NCI-H1092 treated with DMSO at 0.1 percent for 48 hours (cell line): ENCODE data around the gene GEMIN5.
A peak's percentile ranks its signal among the peaks of the same experiment; 100 is the strongest.
"Not testable (repeated sequence)": the region's sequence is repeated elsewhere in the genome, so short reads cannot be mapped to it uniquely, and the experiment has no call there.

Experiments used
- DNase-seq: peaks from one replicate; lab custom pipeline; 2025; lab: John Stamatoyannopoulos, UW

GEMIN5 gene

GRCh38 chr5:154940772-154941620 lies 3.0 kb upstream of the GEMIN5 start, which contains the start of gene MRPL22:
MRPL22 (plus strand) TSS chr5:154941073; CDS start chr5:154941111, 38 bp downstream.
- DNase-seq = peak; percentile 88

- no peak for DNase-seq
These were observed 2.4 kb upstream of the GEMIN5 start for GRCh38 chr5:154940375-154940771.

- DNase-seq = not testable (repeated sequence)
These were observed 1.4 kb upstream of the GEMIN5 start for GRCh38 chr5:154939387-154939786.

- DNase-seq = no peak
These were observed 759 bp downstream of the GEMIN5 start for GRCh38 chr5:154937186-154937717.

- no peak for DNase-seq
These were observed 3.1 kb downstream of the GEMIN5 start for GRCh38 chr5:154934881-154935280.

GRCh38 chr5:154933537-154933936 lies 4.5 kb downstream of the GEMIN5 start:
- no peak for DNase-seq

- DNase-seq = no peak
These were observed 14.3 kb downstream of the GEMIN5 start for GRCh38 chr5:154923441-154924430.

GRCh38 chr5:154917757-154918156 lies 20.3 kb downstream of the GEMIN5 start:
- DNase-seq = no peak

- DNase-seq = no peak
These were observed 21.1 kb downstream of the GEMIN5 start for GRCh38 chr5:154916874-154917273.

- DNase-seq = not testable (repeated sequence)
These were observed 32.4 kb downstream of the GEMIN5 start for GRCh38 chr5:154905601-154906000.

GRCh38 chr5:154901913-154902312 lies 36.1 kb downstream of the GEMIN5 start:
- DNase-seq = no peak

- no peak for DNase-seq
These were observed 36.7 kb downstream of the GEMIN5 start for GRCh38 chr5:154901276-154901675.

GRCh38 chr5:154900066-154900465 lies 37.9 kb downstream of the GEMIN5 start:
- DNase-seq = no peak

- DNase-seq = no peak
These were observed 38.7 kb downstream of the GEMIN5 start for GRCh38 chr5:154899151-154899816.

GRCh38 chr5:154898210-154898609 lies 39.8 kb downstream of the GEMIN5 start:
- no peak for DNase-seq

- no peak for DNase-seq
These were observed 41.3 kb downstream of the GEMIN5 start for GRCh38 chr5:154896562-154897165.

- no peak for DNase-seq
These were observed 42.1 kb downstream of the GEMIN5 start for GRCh38 chr5:154895606-154896561.

GRCh38 chr5:154893381-154893780 lies 44.6 kb downstream of the GEMIN5 start:
- no peak for DNase-seq

- DNase-seq = no peak
These were observed 45.6 kb downstream of the GEMIN5 start for GRCh38 chr5:154892369-154892771.

GRCh38 chr5:154885439-154885838 lies 52.6 kb downstream of the GEMIN5 start:
- no peak for DNase-seq
